Ectodermal cell (in vitro differentiated cells): ENCODE measurements around the gene MAPT.

ENCODE experiments used
- H3K27ac ChIP-seq: 2 replicates; pipeline ENCODE4 v1.7.0; 2013; ENCODE audit warnings: mild to moderate bottlenecking, low read depth, low read length; ENCODE audit not compliant: insufficient read depth, poor library complexity, severe bottlenecking
- H3K27me3 ChIP-seq: 2 replicates; pipeline ENCODE4 v1.7.0; 2013; ENCODE audit warnings: mild to moderate bottlenecking, low read length; ENCODE audit not compliant: insufficient read depth, control insufficient read depth, poor library complexity, severe bottlenecking
- H3K36me3 ChIP-seq: one replicate; pipeline ENCODE4 v1.7.0; 2013; ENCODE audit warnings: low read length; ENCODE audit not compliant: control insufficient read depth, insufficient read depth
- H3K4me1 ChIP-seq: one replicate; pipeline ENCODE4 v1.7.0; 2013; ENCODE audit warnings: low read length; ENCODE audit not compliant: control insufficient read depth, insufficient read depth
- H3K4me3 ChIP-seq: 2 replicates; pipeline ENCODE4 v1.7.0; 2013; ENCODE audit warnings: low read depth, low read length, control low read depth; ENCODE audit not compliant: insufficient read depth
- H3K9me3 ChIP-seq: 2 replicates; pipeline ENCODE4 v1.7.0; 2013; ENCODE audit warnings: mild to moderate bottlenecking, low read length, moderate library complexity; ENCODE audit not compliant: control insufficient read depth
- WGBS, 2 experiments: methylation state at CpG; one replicate each; pipeline ENCODE4 v1.1.7; 2013; ENCODE audit warnings: missing lambda C conversion rate in 2 of 2; 5-methylcytosine and 5-hydroxymethylcytosine counted together

MAPT gene

DNA sequence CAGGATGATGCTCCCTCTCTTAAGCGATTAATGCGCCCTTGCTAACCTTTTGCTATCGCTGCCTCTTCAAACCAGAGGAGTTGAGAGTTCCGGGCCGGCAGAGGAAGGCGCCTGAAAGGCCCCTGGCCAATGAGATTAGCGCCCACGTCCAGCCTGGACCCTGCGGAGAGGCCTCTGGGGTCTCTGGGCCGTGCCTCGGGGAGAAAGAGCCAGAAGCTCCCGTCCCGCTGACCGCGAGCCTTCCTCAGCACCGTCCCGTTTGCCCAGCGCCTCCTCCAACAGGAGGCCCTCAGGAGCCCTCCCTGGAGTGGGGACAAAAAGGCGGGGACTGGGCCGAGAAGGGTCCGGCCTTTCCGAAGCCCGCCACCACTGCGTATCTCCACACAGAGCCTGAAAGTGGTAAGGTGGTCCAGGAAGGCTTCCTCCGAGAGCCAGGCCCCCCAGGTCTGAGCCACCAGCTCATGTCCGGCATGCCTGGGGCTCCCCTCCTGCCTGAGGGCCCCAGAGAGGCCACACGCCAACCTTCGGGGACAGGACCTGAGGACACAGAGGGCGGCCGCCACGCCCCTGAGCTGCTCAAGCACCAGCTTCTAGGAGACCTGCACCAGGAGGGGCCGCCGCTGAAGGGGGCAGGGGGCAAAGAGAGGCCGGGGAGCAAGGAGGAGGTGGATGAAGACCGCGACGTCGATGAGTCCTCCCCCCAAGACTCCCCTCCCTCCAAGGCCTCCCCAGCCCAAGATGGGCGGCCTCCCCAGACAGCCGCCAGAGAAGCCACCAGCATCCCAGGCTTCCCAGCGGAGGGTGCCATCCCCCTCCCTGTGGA, 88.6 kb downstream of the MAPT start:
- Histone ChIP-seq H3K27me3 (no peaks in the 10 kb centered on the region), H3K36me3 (no peaks in the 10 kb centered on the region), H3K9me3 (no peaks in the 10 kb centered on the region), H3K4me3 (no peak overlapping the region), H3K27ac (no peak overlapping the region), H3K4me1 (peaks cover 10% of the 10 kb centered on the region)
- 92 to 93% methylated on average over 41 of the region's 41 CpGs for WGBS, 2 experiments

DNA sequence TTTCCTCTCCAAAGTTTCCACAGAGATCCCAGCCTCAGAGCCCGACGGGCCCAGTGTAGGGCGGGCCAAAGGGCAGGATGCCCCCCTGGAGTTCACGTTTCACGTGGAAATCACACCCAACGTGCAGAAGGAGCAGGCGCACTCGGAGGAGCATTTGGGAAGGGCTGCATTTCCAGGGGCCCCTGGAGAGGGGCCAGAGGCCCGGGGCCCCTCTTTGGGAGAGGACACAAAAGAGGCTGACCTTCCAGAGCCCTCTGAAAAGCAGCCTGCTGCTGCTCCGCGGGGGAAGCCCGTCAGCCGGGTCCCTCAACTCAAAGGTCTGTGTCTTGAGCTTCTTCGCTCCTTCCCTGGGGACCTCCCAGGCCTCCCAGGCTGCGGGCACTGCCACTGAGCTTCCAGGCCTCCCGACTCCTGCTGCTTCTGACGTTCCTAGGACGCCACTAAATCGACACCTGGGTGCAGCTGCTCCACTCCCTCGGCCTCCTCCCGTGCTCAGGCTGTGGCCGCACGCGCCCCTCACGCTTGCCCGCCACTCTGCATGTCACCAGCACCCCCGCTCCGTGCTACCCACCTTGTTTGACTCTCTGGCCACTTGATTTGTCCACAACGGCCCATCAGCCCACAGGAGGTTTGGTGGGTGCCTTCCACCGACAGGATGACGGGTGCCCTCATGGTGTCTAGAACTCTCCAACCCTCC, 89.4 kb downstream of the MAPT start:
- Histone ChIP-seq H3K27me3 (no peaks in the 10 kb centered on the region), H3K27ac (no peak overlapping the region), H3K4me3 (no peak overlapping the region), H3K4me1 (peaks cover 10% of the 10 kb centered on the region), H3K9me3 (no peaks in the 10 kb centered on the region), H3K36me3 (no peaks in the 10 kb centered on the region)
- WGBS, 2 experiments: 76 to 77% methylated on average over 31 of the region's 31 CpGs

DNA sequence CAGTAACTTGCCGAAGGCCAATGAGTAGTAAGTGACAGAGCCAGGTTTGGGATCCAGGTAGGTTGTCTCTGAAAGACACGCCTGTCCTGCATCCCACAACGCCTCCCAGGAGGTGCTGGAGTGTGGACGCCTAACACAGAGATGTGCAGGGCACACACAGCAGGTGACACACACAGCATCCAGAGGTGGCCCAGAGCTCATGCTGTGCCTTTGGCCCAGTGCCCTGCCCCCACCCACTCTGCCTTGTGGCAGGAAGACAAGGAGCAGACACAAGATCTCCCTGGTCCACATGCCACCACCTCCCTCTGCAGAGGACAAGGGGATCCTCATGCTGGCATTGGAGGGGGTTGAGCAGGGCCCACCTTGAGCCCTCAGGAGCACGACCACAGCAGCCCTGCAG, 90.0 kb downstream of the MAPT start:
- no peaks in the 10 kb centered on the region for H3K9me3 ChIP-seq
- H3K36me3 ChIP-seq: no peaks in the 10 kb centered on the region
- H3K27me3 ChIP-seq: no peaks in the 10 kb centered on the region
- H3K27ac ChIP-seq: no peak overlapping the region
- H3K4me3 ChIP-seq: no peak overlapping the region
- 92 to 94% methylated on average over 5 of the region's 5 CpGs for WGBS, 2 experiments
- H3K4me1 ChIP-seq: peaks cover 10% of the 10 kb centered on the region

DNA sequence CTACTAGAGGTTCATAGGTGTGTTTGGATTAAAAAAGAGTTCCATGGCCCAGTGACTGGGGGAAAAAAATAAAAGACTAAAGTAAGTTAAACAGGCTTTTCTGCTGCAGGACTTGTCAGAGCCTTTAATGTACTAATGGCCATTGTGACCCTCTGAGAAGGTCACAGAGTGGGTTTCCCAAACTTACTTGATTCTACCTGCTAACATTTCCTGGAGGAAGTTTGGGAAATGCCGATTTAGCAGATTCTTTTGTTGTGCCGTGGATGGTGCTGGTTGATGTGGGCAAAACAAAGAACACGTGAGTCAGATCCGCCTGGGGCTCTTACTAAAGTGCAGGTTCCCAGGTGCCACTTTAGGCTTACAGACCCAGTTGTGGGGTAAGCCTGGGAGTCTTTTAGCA, 91.1 kb downstream of the MAPT start:
- no peaks in the 10 kb centered on the region for H3K9me3 ChIP-seq
- H3K27me3 ChIP-seq: no peaks in the 10 kb centered on the region
- H3K27ac ChIP-seq: no peak overlapping the region
- WGBS, 2 experiments: 94 to 96% methylated on average over 4 of the region's 4 CpGs
- H3K4me1 ChIP-seq: peaks cover 10% of the 10 kb centered on the region
- H3K36me3 ChIP-seq: no peaks in the 10 kb centered on the region
- H3K4me3 ChIP-seq: no peak overlapping the region

DNA sequence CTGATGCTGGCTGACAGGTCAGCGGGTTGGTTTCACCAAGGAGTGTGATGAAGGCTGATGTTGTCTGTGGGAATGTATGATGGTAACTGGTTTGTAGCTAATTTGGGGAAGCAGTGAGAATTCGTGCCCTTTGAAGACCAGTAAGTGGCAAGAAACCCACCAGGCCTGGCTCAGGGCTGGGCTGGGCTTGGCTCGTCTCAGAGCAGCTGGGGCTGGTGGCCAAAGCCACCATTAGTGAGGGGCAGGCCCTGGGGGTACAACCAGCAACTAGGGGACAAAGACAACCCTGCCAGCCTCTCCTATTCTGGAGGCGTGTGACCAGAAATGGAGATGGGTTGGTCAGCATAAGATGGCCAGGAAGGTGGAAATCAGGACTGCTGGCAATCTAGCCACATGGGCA, 91.7 kb downstream of the MAPT start:
- H3K27me3 ChIP-seq: no peaks in the 10 kb centered on the region
- H3K27ac ChIP-seq: no peak overlapping the region
- no peaks in the 10 kb centered on the region for H3K9me3 ChIP-seq
- no peaks in the 10 kb centered on the region for H3K36me3 ChIP-seq
- peaks cover 10% of the 10 kb centered on the region for H3K4me1 ChIP-seq
- WGBS, 2 experiments: 92 to 95% methylated on average over 4 of the region's 4 CpGs
- H3K4me3 ChIP-seq: no peak overlapping the region

DNA sequence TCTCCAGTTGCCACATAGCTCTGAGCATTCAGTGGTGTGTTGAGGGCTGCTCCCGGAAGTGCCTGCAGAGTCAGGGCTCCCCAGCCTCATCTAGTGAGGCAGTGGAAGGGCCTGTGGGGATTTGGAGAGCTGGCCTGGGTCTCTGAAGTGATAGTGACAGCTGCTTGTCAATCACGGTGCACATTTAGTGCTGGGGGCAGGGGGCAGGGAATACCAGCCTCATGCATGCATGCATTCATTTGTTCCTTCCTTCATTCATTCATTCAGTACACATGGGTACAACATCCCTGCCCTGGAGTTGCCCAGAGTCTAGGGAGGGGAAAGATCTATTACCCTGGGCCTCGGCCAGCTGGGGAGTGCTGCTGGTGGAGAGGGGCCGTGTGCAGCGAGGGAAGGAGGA, 93.4 kb downstream of the MAPT start:
- WGBS, 2 experiments: 85 to 91% methylated on average over 5 of the region's 5 CpGs
- Histone ChIP-seq H3K4me3 (no peak overlapping the region), H3K27ac (no peak overlapping the region), H3K4me1 (peaks cover 10% of the 10 kb centered on the region), H3K9me3 (no peaks in the 10 kb centered on the region), H3K27me3 (no peaks in the 10 kb centered on the region), H3K36me3 (no peaks in the 10 kb centered on the region)

DNA sequence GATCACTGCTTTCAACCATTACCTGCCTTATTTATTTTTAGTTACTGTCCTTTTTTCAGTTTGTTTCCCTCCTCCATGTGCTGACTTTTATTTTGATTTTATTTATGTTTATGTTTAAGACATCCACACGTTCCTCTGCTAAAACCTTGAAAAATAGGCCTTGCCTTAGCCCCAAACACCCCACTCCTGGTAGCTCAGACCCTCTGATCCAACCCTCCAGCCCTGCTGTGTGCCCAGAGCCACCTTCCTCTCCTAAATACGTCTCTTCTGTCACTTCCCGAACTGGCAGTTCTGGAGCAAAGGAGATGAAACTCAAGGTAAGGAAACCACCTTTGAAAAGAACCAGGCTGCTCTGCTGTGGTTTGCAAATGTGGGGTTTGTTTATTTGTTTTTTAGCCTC, 95.4 kb downstream of the MAPT start:
- 83 to 92% methylated on average over 3 of the region's 3 CpGs for WGBS, 2 experiments
- H3K27ac ChIP-seq: no peak overlapping the region
- no peaks in the 10 kb centered on the region for H3K27me3 ChIP-seq
- H3K4me1 ChIP-seq: peaks cover 4% of the 10 kb centered on the region
- H3K36me3 ChIP-seq: no peaks in the 10 kb centered on the region
- H3K9me3 ChIP-seq: no peaks in the 10 kb centered on the region
- H3K4me3 ChIP-seq: no peak overlapping the region

DNA sequence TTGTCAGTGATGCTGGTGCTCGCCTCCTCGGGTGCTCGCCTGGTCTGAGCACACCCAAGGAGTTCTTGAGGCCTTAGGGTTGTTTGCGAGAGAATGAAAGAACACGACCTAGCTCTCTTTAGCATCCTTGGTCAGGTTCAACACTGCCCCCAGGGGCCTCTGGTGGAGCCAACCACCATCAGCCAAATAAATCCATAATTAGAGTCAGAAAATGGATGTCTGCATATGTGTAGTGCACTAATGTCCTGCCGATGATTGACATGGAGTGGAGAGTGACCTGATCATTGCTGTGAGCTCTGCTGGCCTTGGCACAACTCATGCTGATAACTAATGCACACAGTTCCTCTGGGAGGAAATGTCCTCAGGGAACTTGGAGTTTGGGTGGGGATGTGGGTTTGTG, 96.5 kb downstream of the MAPT start:
- Histone ChIP-seq H3K4me1 (peaks cover 4% of the 10 kb centered on the region), H3K36me3 (no peaks in the 10 kb centered on the region), H3K27ac (no peak overlapping the region), H3K4me3 (no peak overlapping the region), H3K27me3 (no peaks in the 10 kb centered on the region), H3K9me3 (no peaks in the 10 kb centered on the region)
- 85 to 88% methylated on average over 6 of the region's 6 CpGs for WGBS, 2 experiments

DNA sequence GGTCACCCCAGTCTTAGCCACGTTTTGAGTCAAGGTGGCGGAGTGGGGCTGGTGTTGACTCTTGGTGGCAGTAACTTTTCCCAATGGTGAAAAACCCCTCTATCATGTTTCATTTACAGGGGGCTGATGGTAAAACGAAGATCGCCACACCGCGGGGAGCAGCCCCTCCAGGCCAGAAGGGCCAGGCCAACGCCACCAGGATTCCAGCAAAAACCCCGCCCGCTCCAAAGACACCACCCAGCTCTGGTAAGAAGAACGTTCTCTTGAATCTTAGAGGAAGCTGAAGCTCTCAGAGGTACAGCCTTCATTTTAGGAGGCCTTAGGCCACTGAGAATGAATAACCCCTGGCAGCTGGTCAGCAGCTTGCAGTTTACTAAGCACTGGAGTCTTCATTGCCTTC, 97.0 kb downstream of the MAPT start:
- 91 to 92% methylated on average over 10 of the region's 10 CpGs for WGBS, 2 experiments
- H3K9me3 ChIP-seq: no peaks in the 10 kb centered on the region
- H3K4me1 ChIP-seq: peaks cover 4% of the 10 kb centered on the region
- no peak overlapping the region for H3K4me3 ChIP-seq
- H3K27ac ChIP-seq: no peak overlapping the region
- H3K27me3 ChIP-seq: no peaks in the 10 kb centered on the region
- H3K36me3 ChIP-seq: no peaks in the 10 kb centered on the region

DNA sequence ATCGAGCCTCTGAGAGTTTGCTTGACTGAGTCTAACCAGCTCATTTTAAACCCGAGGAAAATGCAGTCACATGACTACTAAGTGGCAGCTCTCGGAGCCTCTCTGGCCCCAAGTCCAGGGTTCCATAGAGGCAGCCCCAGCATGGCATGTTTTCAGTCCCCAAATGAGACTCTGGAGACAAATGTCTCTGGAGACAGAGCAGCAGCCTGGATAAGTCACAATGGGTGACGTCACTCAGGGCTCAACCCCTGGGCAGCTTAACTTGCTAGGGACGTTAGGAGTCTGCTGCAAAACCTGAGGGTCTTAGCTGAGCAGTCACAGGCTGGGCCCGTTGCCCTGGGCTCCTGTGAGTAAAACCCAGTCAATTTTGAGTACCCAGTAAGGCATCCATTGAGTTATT, 97.8 kb downstream of the MAPT start:
- 74% methylated on average over 6 of the region's 6 CpGs for WGBS, 2 experiments
- Histone ChIP-seq H3K36me3 (no peaks in the 10 kb centered on the region), H3K4me1 (peaks cover 4% of the 10 kb centered on the region), H3K27ac (no peak overlapping the region), H3K4me3 (no peak overlapping the region), H3K27me3 (no peaks in the 10 kb centered on the region), H3K9me3 (no peaks in the 10 kb centered on the region)
